ENCODE measurements around the gene KRTAP2-1.

The KRTAP2-1 gene

GRCh38 chr17:41012326-41013120 is 34.6 kb downstream of the KRTAP2-1 start:
- no peak overlapping the region for H2AFZ ChIP-seq (ENCODE audit: low read depth, low read length)
- H3K9ac ChIP-seq (ENCODE audit: low read length) = no peak overlapping the region
- no peaks in the 10 kb centered on the region for H3K9me3 ChIP-seq (ENCODE audit: insufficient read depth, low read length)
- H3K27ac ChIP-seq (ENCODE audit: low read length) = no peak overlapping the region
- H3K36me3 ChIP-seq (replicated peaks; ENCODE audit: low read depth, low read length) = no peaks in the 10 kb centered on the region
- no peak overlapping the region for H3K4me2 ChIP-seq (ENCODE audit: low read length)
- H3K4me3 ChIP-seq (ENCODE audit: low read length) = no peak overlapping the region
- TF ChIP-seq EZH2phosphoT487 (IDR thresholded peaks at IDR 0.05; ENCODE audit: low read depth) = no peak
- TF ChIP-seq CTCF (IDR thresholded peaks at IDR 0.05; ENCODE audit: low read depth, low read length) = no peak
- H4K20me1 ChIP-seq (ENCODE audit: insufficient read depth, low read length) = no peaks in the 10 kb centered on the region
- no peaks in the 10 kb centered on the region for H3K4me1 ChIP-seq (ENCODE audit: low read length)
- peaks cover 25% of the 10 kb centered on the region for H3K27me3 ChIP-seq (ENCODE audit: low read depth, low read length)
- H3K79me2 ChIP-seq (ENCODE audit: low read length) = no peaks in the 10 kb centered on the region

- no peak for TF ChIP-seq CTCF (IDR thresholded peaks at IDR 0.05; ENCODE audit: low read depth, low read length)
- TF ChIP-seq EZH2phosphoT487 (IDR thresholded peaks at IDR 0.05; ENCODE audit: low read depth) = no peak
- no peak overlapping the region for H3K4me2 ChIP-seq (ENCODE audit: low read length)
- no peaks in the 10 kb centered on the region for H3K9me3 ChIP-seq (ENCODE audit: insufficient read depth, low read length)
- no peaks in the 10 kb centered on the region for H4K20me1 ChIP-seq (ENCODE audit: insufficient read depth, low read length)
- H3K27me3 ChIP-seq (ENCODE audit: low read depth, low read length) = peaks cover 17% of the 10 kb centered on the region
- no peaks in the 10 kb centered on the region for H3K79me2 ChIP-seq (ENCODE audit: low read length)
- no peak overlapping the region for H3K27ac ChIP-seq (ENCODE audit: low read length)
- H3K36me3 ChIP-seq (replicated peaks; ENCODE audit: low read depth, low read length) = no peaks in the 10 kb centered on the region
- no peak overlapping the region for H3K9ac ChIP-seq (ENCODE audit: low read length)
- H3K4me1 ChIP-seq (ENCODE audit: low read length) = no peaks in the 10 kb centered on the region
- H2AFZ ChIP-seq (ENCODE audit: low read depth, low read length) = no peak overlapping the region
- no peak overlapping the region for H3K4me3 ChIP-seq (ENCODE audit: low read length)
Measured at GRCh38 chr17:41010441-41010840, 36.7 kb downstream of the KRTAP2-1 start.

GRCh38 chr17:41009936-41010335 is 37.2 kb downstream of the KRTAP2-1 start:
- Histone ChIP-seq H3K27ac (ENCODE audit: low read length) (no peak overlapping the region), H2AFZ (ENCODE audit: low read depth, low read length) (no peak overlapping the region), H3K4me1 (ENCODE audit: low read length) (no peaks in the 10 kb centered on the region), H3K9me3 (ENCODE audit: insufficient read depth, low read length) (no peaks in the 10 kb centered on the region), H3K4me3 (ENCODE audit: low read length) (no peak overlapping the region), H3K9ac (ENCODE audit: low read length) (no peak overlapping the region), H4K20me1 (ENCODE audit: insufficient read depth, low read length) (no peaks in the 10 kb centered on the region), H3K27me3 (ENCODE audit: low read depth, low read length) (peaks cover 14% of the 10 kb centered on the region), H3K4me2 (ENCODE audit: low read length) (no peak overlapping the region), H3K79me2 (ENCODE audit: low read length) (no peaks in the 10 kb centered on the region), H3K36me3 (replicated peaks; ENCODE audit: low read depth, low read length) (no peaks in the 10 kb centered on the region)
- no peak for TF ChIP-seq CTCF (IDR thresholded peaks at IDR 0.05; ENCODE audit: low read depth, low read length)
- no peak for TF ChIP-seq EZH2phosphoT487 (IDR thresholded peaks at IDR 0.05; ENCODE audit: low read depth)

GRCh38 chr17:41009301-41009760 is 37.8 kb downstream of the KRTAP2-1 start:
- no peaks in the 10 kb centered on the region for H3K9me3 ChIP-seq (ENCODE audit: insufficient read depth, low read length)
- H2AFZ ChIP-seq (ENCODE audit: low read depth, low read length) = no peak overlapping the region
- H4K20me1 ChIP-seq (ENCODE audit: insufficient read depth, low read length) = no peaks in the 10 kb centered on the region
- H3K4me1 ChIP-seq (ENCODE audit: low read length) = no peaks in the 10 kb centered on the region
- H3K27me3 ChIP-seq (ENCODE audit: low read depth, low read length) = peaks cover 16% of the 10 kb centered on the region
- H3K27ac ChIP-seq (ENCODE audit: low read length) = no peak overlapping the region
- H3K9ac ChIP-seq (ENCODE audit: low read length) = no peak overlapping the region
- H3K79me2 ChIP-seq (ENCODE audit: low read length) = no peaks in the 10 kb centered on the region
- TF ChIP-seq EZH2phosphoT487 (IDR thresholded peaks at IDR 0.05; ENCODE audit: low read depth) (no peak), CTCF (IDR thresholded peaks at IDR 0.05; ENCODE audit: low read depth, low read length) (no peak)
- H3K4me2 ChIP-seq (ENCODE audit: low read length) = no peak overlapping the region
- no peaks in the 10 kb centered on the region for H3K36me3 ChIP-seq (replicated peaks; ENCODE audit: low read depth, low read length)
- H3K4me3 ChIP-seq (ENCODE audit: low read length) = no peak overlapping the region

Data from OCI-LY3 (cell line).